ENCODE results near the gene SAXO1. TPM values are rescaled to one million over a fixed set of nuclear protein-coding genes. Genes with fewer than 3 reads are reported as not detected.

SAXO1 gene
- polyA plus RNA-seq, 3 donors = not detected

DNA sequence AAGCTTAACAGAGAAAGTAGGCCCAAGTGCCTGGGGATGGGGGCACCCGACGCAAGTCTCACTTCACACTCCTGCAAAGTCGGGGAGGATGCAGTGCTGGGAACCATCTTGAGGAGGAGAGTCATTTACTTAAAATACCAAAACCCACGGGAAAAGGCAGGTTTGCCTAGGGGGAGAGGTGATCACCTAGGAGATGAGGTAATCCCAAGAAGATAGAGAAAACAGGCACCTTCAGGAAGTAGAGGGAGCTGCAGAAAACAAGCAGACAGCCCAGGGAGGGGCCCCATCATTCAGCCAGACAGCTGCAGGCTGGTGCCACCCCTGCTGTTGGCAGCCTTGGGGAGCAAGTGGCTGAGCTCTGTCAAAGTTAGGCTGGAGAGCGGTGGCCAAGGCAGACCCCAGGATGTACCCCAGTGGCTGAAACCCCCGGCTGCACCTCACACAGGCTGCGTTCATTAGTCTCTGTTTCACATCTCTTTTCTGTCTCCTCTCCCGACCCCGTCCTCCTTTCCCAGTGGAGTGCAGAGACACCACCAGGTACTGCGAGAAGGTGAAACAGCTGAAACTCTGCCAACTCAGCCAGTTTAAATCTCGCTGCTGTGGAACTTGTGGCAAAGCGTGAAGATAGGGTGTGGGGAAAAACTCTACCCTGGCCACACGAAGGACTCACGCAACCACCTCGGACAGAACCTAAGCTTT lies 124.9 kb downstream of the SAXO1 start:
- H3K36me3 ChIP-seq (replicated peaks in 1 of 2; ENCODE audit: control insufficient read depth in 1 of 2, insufficient read depth in 2 of 2, low read length in 2 of 2) = no peaks in the 10 kb centered on the region
- H3K4me1 ChIP-seq (ENCODE audit: control insufficient read depth in 1 of 2, insufficient read depth in 2 of 2, low read length in 2 of 2) = no peaks in the 10 kb centered on the region
- no peaks in the 10 kb centered on the region for H4K20me1 ChIP-seq (ENCODE audit: insufficient read depth, low read length)
- no peak overlapping the region for H3K27ac Mint-ChIP-seq
- H3K27me3 Mint-ChIP-seq (ENCODE audit: low read depth in 3 of 3) = peaks cover 2 to 10% (median 5%) of the 10 kb centered on the region in 3 donors
- H3K9me3 Mint-ChIP-seq = peaks cover 0 to 2% (median 0%) of the 10 kb centered on the region in 7 donors
- no peak overlapping the region for H3K4me3 Mint-ChIP-seq
- H3K27me3 ChIP-seq (ENCODE audit: control insufficient read depth in 2 of 2, insufficient read depth in 2 of 2, low read length in 2 of 2) = no peaks in the 10 kb centered on the region
- no peaks in the 10 kb centered on the region for H3K4me1 Mint-ChIP-seq
- WGBS (ENCODE audit: insufficient coverage) = 99% methylated on average over 6 of the region's 15 CpGs
- H2AFZ ChIP-seq (ENCODE audit: insufficient read depth, low read depth, low read length, poor library complexity, severe bottlenecking) = no peak overlapping the region
- no peaks in the 10 kb centered on the region for H3K79me2 ChIP-seq (ENCODE audit: insufficient read depth, low read length)
- DNase-seq = no peak
- intact Hi-C loops (cut with micrococcal nuclease) = no loop called here
- no peak overlapping the region for H3K27ac ChIP-seq (ENCODE audit: low read depth in 1 of 2, low read length in 2 of 2)
- H3K4me3 ChIP-seq (replicated peaks in 1 of 3; ENCODE audit: low read depth in 2 of 3, low read length in 3 of 3) = no peak overlapping the region
- H3K36me3 Mint-ChIP-seq = no peaks in the 10 kb centered on the region
- H3K4me2 ChIP-seq (replicated peaks; ENCODE audit: extremely low read depth, low read length, poor library complexity, severe bottlenecking) = no peak overlapping the region
- TF ChIP-seq, protein P1, sequence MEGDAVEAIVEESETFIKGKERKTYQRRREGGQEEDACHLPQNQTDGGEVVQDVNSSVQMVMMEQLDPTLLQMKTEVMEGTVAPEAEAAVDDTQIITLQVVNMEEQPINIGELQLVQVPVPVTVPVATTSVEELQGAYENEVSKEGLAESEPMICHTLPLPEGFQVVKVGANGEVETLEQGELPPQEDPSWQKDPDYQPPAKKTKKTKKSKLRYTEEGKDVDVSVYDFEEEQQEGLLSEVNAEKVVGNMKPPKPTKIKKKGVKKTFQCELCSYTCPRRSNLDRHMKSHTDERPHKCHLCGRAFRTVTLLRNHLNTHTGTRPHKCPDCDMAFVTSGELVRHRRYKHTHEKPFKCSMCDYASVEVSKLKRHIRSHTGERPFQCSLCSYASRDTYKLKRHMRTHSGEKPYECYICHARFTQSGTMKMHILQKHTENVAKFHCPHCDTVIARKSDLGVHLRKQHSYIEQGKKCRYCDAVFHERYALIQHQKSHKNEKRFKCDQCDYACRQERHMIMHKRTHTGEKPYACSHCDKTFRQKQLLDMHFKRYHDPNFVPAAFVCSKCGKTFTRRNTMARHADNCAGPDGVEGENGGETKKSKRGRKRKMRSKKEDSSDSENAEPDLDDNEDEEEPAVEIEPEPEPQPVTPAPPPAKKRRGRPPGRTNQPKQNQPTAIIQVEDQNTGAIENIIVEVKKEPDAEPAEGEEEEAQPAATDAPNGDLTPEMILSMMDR (IDR thresholded peaks at IDR 0.05) = no peak
- H3K9ac ChIP-seq (ENCODE audit: insufficient read depth, low read length, poor library complexity, severe bottlenecking) = no peak overlapping the region
- H3K9me3 ChIP-seq (replicated peaks in 1 of 2; ENCODE audit: control insufficient read depth in 1 of 2, insufficient read depth in 1 of 2, low read length in 2 of 2) = no peaks in the 10 kb centered on the region

DNA sequence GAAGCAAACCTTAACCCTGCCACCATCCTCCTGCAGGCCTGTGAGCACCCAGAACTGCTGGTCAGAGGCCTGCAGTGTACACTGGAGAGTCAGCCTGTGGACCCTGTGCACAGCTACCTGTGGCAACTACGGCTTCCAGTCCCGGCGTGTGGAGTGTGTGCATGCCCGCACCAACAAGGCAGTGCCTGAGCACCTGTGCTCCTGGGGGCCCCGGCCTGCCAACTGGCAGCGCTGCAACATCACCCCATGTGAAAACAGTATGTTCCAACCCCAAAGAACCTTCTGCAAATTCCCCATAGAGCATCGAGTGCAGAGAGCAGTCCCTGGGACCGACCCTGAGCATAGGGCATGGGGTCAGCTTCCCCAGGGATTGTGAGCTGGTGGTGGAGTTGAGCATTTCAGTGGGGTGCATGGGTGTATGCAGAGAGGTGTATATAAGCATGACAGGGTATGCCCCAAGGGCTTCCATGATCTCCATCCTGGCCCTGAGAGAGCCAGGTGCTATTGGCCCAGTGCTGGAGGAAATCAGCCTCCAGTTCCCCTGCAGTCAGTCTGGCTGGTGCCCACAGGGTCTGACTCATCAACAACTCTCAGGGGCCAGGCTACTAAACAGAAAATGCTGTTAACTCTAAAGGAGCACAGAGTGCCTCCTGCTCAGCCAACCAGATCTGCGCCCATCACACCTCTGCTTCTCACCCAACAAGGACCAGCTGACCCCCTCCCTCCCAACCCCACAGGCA lies 126.2 kb downstream of the SAXO1 start:
- Histone ChIP-seq H3K4me3 (replicated peaks in 1 of 3; ENCODE audit: low read depth in 2 of 3, low read length in 3 of 3) (no peak overlapping the region), H3K9ac (ENCODE audit: insufficient read depth, low read length, poor library complexity, severe bottlenecking) (no peak overlapping the region), H3K27ac (ENCODE audit: low read depth in 1 of 2, low read length in 2 of 2) (no peak overlapping the region), H3K9me3 (replicated peaks in 1 of 2; ENCODE audit: control insufficient read depth in 1 of 2, insufficient read depth in 1 of 2, low read length in 2 of 2) (no peaks in the 10 kb centered on the region), H3K4me1 (ENCODE audit: control insufficient read depth in 1 of 2, insufficient read depth in 2 of 2, low read length in 2 of 2) (no peaks in the 10 kb centered on the region), H3K4me2 (replicated peaks; ENCODE audit: extremely low read depth, low read length, poor library complexity, severe bottlenecking) (no peak overlapping the region), H3K27me3 (ENCODE audit: control insufficient read depth in 2 of 2, insufficient read depth in 2 of 2, low read length in 2 of 2) (no peaks in the 10 kb centered on the region), H4K20me1 (ENCODE audit: insufficient read depth, low read length) (no peaks in the 10 kb centered on the region), H3K36me3 (replicated peaks in 1 of 2; ENCODE audit: control insufficient read depth in 1 of 2, insufficient read depth in 2 of 2, low read length in 2 of 2) (no peaks in the 10 kb centered on the region), H2AFZ (ENCODE audit: insufficient read depth, low read depth, low read length, poor library complexity, severe bottlenecking) (no peak overlapping the region), H3K79me2 (ENCODE audit: insufficient read depth, low read length) (no peaks in the 10 kb centered on the region)
- Mint-ChIP-seq H3K9me3 (peaks cover 2 to 11% (median 2%) of the 10 kb centered on the region in 7 donors), H3K36me3 (no peaks in the 10 kb centered on the region), H3K4me3 (no peak overlapping the region), H3K27me3 (ENCODE audit: low read depth in 3 of 3) (peaks cover 2 to 10% (median 3%) of the 10 kb centered on the region in 3 donors), H3K27ac (no peak overlapping the region), H3K4me1 (no peaks in the 10 kb centered on the region)
- 96% methylated on average over 8 of the region's 9 CpGs for WGBS (ENCODE audit: insufficient coverage)
- TF ChIP-seq, protein P1 (IDR thresholded peaks at IDR 0.05) = no peak
- DNase-seq = no peak
- intact Hi-C loops (cut with micrococcal nuclease) = no loop called here
